Renal cortex interstitium (tissue), 15 donors: ENCODE results near the gene NEO1. TPM values are rescaled to one million over a fixed set of nuclear protein-coding genes. Genes with fewer than 3 reads are reported as not detected.
A peak's percentile ranks its signal among the peaks of the same experiment; 100 is the strongest.

Source experiments
- DNase-seq, 11 donors: peaks; one replicate each; pipeline ENCODE4 v3.0.0-alpha.2; 2013; ENCODE audit warnings: low read depth in 9 of 11, low spot score in 4 of 11; ENCODE audit errors: extremely low read depth in 1 of 11
- long read RNA-seq, 16 experiments: transcript quantifications; one replicate each; lab custom pipeline, GENCODE V29; 2026
- polyA plus RNA-seq, 3 donors: library from polyadenylated mRNA; unstranded; fragments of 120-200 nt; gene quantifications; one replicate each; pipeline ENCODE4 v1.2.1, GENCODE V29; 2013; ENCODE audit not compliant: insufficient read length in 3 of 3

NEO1 gene, protein sequence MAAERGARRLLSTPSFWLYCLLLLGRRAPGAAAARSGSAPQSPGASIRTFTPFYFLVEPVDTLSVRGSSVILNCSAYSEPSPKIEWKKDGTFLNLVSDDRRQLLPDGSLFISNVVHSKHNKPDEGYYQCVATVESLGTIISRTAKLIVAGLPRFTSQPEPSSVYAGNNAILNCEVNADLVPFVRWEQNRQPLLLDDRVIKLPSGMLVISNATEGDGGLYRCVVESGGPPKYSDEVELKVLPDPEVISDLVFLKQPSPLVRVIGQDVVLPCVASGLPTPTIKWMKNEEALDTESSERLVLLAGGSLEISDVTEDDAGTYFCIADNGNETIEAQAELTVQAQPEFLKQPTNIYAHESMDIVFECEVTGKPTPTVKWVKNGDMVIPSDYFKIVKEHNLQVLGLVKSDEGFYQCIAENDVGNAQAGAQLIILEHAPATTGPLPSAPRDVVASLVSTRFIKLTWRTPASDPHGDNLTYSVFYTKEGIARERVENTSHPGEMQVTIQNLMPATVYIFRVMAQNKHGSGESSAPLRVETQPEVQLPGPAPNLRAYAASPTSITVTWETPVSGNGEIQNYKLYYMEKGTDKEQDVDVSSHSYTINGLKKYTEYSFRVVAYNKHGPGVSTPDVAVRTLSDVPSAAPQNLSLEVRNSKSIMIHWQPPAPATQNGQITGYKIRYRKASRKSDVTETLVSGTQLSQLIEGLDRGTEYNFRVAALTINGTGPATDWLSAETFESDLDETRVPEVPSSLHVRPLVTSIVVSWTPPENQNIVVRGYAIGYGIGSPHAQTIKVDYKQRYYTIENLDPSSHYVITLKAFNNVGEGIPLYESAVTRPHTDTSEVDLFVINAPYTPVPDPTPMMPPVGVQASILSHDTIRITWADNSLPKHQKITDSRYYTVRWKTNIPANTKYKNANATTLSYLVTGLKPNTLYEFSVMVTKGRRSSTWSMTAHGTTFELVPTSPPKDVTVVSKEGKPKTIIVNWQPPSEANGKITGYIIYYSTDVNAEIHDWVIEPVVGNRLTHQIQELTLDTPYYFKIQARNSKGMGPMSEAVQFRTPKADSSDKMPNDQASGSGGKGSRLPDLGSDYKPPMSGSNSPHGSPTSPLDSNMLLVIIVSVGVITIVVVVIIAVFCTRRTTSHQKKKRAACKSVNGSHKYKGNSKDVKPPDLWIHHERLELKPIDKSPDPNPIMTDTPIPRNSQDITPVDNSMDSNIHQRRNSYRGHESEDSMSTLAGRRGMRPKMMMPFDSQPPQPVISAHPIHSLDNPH (N-terminal part only)
- polyA plus RNA-seq, result 100 to 1,000 TPM; 128 to 150 (median 142) TPM
- long read RNA-seq, donor 1, partial matches to known transcripts, result 0 of 2 reads
- long read RNA-seq, donor 1, other reads (novel, unspliced or antisense), result 0 of 2 reads
- long read RNA-seq, donor 2, partial matches to known transcripts, result 20 of 22 reads
- long read RNA-seq, donor 2, other reads (novel, unspliced or antisense), result 0 of 22 reads
- long read RNA-seq, donor 3, result 0 reads
- long read RNA-seq, donor 4, partial matches to known transcripts, result 39 of 39 reads
- long read RNA-seq, donor 4, other reads (novel, unspliced or antisense), result 0 of 39 reads
- long read RNA-seq, donor 5, result 0 reads
- long read RNA-seq, donor 6, partial matches to known transcripts, result 22 of 24 reads
- long read RNA-seq, donor 6, other reads (novel, unspliced or antisense), result 0 of 24 reads
- long read RNA-seq, donor 7, partial matches to known transcripts, result 11 of 17 reads
- long read RNA-seq, donor 7, other reads (novel, unspliced or antisense), result 5 of 17 reads
- long read RNA-seq, donor 8, result 0 reads
- long read RNA-seq, donor 9, partial matches to known transcripts, result 22 of 22 reads
- long read RNA-seq, donor 9, other reads (novel, unspliced or antisense), result 0 of 22 reads
- long read RNA-seq, donor 10, partial matches to known transcripts, result 26 of 27 reads
- long read RNA-seq, donor 10, other reads (novel, unspliced or antisense), result 0 of 27 reads
- long read RNA-seq, donor 11, result 0 reads
- long read RNA-seq, donor 12, result 0 reads
- long read RNA-seq, donor 13, result 0 reads
- long read RNA-seq, donor 14, result 0 reads
- long read RNA-seq, donor 15, result 0 reads
- long read RNA-seq, donor 16, full-length matches to known transcripts, result 4 of 70 reads
- long read RNA-seq, donor 16, partial matches to known transcripts, result 66 of 70 reads
- long read RNA-seq, donor 16, other reads (novel, unspliced or antisense), result 0 of 70 reads

DNA sequence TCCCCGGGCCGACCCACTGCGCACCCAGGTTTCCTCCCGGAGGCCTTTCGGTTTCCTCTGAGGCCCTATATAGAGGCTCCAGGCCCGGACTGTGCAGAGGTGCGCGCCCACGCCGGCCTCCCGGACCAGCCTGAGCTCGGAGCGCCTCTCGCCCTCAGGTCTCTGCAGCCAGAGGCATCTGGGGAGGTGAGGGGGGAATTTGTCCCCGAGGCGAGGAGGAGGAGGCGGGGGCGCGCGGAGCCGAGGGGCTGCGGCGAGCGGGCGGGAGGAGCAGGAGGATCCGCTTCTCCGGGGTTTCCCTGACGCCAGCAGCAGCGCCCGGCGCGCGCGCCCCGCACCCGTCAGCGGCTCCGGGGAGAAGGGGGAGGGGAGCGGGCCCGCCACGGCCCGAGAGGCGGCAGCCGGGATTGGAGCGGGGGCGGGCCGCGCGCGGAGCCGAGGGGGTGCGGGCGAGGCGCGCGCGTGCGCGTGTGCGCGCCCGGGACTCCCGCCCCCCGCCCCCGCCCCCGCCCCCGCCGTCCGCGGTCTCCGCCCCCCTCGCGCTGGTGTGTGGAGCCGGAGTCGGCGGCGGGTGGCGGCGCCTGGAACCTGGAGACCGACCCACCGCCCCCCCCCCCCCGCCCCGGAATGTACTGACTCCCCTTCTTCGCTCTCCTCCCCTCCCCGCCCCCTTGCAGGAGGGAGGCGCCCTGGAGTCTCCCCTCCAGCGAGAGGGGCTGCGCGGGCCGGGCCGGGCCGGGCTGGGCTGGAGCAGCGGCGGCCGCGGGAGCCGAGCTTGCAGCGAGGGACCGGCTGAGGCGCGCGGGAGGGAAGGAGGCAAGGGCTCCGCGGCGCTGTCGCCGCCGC is at the start of gene NEO1:
TSS of gene NEO1 (plus strand) at position 657 of the 846 bp plus-strand sequence. CDS start 213 bp downstream, outside the sequence.
- peak; percentile 69 to 92 (median 86) for DNase-seq

DNA sequence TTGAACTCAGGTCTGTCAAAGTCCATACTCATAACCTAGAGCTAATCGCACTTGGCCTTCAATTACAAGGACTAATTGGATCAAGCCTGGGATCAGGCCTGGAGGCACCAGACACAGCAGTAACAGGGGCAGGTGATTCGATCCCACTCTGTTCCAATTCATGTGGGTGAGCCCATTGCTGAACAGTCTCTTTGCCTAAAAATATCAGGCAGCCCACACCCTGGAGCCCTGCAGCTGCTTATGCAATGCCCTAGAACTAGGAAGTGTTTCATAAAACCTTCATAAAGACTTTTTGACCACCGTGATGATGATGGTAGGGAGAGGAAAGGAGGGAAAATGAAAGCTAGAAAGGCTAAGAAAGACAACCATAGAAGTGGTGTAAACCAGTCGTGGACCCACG is 47.8 kb upstream of the NEO1 start:
- no peak for DNase-seq

DNA sequence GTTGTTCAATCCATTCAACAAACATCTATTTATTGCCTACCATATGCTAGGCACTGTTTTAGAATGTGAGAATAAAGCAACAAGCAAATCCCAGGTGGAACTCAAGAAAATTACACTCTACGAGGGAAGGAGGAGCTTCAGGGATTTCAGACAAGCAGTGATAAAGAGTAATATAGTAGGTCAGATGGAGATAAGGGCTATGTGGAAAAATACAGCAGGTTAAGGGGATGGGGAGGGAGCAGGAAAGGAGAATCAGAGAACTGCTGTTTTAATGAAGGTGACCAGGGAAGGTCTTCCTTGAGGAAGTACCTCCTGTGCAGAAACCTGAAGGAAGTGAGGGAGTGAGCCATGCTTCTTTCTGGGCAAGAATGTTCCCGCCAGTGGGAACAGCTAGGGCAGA is 47.2 kb upstream of the NEO1 start:
- no peak for DNase-seq

DNA sequence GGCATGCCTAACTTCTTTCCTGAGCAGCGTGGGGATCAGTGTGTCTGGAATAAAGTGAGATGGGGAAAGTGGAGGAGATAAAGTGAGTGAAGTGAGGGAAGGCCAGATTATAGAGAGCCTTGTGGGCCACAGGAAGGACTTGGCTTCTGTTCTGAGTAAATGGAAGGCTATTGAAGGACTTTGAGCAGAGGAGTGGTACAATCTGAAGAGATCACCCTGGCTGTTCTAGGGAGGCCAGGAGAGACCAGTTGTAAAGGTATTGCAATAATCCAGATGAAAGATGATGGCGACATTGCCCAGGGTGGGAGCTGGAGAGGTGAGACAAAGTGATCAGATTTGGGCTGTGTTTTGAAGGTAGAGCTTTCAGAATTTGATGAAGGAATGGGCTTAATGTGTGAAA is 46.8 kb upstream of the NEO1 start:
- no peak for DNase-seq

DNA sequence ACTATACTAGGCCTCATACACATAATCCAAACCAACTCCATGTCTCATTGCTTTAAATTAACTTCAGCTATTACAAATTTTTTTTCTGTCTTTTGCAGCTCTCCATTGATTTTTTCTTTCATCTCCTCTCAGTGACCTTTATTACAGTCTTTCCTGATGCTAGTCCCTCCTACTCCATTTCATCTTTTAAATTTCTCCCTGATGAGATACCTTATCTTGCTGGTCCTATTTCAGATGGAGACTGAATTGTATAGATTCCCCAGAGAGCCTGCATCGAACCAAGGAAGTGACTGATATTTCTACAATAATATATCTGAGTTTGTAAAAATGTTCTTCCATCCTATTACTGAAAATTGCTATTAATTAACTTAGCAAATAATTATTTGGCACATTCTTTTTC is 45.7 kb upstream of the NEO1 start:
- no peak for DNase-seq

DNA sequence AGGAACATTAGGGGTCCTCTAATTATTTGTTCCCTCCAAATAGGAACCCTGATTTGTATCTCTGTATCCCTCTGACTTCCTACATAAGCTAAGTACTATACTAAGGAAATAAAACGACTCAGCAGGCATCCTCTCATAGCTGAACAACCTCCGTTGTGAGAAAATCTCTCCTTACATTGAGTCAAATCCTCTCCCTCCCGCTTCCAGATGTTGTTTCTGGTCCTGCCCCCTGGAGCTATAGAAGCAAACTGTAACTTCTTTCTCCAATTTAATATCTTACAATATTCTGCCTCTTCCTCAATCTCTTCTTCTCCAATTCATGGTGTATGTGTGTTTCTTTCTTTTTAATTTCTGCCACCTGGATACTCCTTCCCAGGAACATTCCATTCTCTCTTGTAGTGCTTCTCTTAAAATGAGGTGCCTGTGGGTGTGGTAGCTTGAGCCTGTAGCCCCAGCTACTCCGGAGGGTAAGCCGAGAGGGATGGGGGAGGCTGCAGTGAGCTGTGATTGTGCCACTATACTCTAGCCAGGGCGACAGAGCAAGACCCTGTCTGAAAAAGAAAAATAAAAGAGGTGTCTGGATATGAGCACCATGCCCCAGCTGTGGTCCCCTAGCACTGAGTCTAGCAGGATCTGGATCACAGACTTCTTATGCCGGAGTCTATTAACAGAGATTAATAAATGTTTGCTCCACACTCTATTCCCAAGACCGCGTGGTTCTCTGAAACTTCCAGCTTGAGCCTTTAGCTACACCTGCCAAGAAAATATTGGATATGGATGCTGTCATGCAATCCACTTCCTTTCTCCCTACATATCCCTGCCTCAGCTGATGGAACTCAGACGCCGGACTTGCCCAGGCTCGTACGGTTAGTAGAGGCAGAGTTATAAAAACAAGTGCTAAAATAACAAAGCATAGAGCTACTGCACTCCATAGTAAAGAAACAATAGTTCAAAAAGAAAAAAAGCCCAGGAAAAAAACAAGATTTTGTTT is 42.9 kb upstream of the NEO1 start:
- no peak for DNase-seq

DNA sequence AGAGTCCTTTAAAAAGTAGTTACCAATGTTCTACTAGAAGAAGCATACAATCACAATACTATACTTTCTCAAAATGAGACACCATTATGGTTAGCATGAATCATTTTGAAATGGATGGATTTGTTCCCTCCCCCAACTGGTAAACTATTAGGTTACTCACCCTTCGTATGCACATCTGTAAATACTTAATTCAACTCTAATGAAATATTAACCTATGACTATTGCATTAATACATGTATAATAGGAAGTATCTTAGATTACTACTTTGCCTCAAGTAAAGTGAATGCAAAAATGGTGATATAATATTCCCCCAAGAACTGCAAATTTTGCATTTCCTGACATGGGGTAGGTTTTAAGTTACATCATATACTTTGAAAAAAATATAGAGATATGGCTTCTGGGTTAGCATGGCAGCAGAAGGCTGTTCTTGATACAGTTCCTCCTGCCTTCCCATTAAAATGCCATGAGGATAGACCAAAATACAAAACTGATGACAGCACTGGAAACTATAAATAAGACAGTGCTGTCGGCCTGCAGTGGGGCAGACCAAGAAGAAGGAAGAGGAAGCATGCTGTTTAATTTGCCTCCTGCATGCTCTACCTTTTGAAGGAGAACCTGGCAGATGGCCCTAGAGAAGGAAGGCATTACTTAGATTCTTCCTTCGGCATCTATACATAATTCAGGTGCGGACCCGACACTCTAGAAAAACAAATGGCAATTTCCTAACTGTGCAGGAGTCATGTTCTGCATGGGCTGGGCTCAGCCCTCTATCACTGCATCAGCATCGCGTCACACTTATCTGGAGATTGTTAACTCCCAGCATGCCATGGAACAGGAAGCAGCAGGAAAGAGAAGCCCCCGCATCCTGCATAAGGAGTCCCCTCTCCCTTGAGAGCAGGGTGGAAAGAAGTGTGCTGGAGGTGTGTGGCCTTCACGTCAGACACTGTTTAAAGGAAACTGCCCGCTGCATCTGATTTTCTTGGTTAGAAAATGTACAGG is 41.8 kb upstream of the NEO1 start:
- no peak for DNase-seq

DNA sequence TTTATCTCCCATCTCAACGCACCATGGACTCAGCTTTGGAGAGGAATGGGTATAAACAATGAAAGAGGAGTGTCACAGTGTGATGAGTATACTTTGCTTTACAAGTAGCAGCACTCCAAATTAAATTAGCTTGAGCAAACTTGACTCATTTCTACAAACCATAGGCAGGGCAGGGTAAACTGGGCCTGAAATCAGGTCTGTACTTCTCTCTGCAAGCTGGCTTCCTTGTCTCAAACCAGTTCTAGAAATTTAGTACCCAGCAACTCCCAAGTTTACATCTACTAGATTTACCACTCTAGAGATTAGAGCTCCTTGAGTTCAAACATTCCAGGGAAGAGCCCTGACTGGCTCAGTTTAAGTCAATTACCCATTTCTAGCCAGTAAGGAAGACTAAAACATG is 37.4 kb upstream of the NEO1 start:
- no peak for DNase-seq

DNA sequence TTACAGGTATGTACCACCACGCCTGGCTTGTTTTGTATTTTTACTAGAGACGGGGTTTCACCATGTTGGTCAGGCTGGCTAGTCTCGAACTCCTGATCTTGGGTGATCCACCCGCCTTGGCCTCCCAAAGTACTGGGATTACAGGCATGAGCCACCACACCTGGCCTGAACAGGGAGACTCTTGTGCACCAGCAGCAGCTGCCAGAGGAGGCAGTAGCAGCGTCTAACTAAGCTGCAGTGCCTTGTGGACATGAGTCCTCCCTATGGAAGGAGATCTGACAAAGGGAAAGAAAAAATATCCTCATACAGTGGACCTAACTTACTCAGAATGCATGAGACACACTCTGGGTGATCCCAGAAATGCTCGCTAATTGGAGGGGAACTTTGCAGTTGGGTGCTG is 36.8 kb upstream of the NEO1 start:
- DNase-seq, result no peak

DNA sequence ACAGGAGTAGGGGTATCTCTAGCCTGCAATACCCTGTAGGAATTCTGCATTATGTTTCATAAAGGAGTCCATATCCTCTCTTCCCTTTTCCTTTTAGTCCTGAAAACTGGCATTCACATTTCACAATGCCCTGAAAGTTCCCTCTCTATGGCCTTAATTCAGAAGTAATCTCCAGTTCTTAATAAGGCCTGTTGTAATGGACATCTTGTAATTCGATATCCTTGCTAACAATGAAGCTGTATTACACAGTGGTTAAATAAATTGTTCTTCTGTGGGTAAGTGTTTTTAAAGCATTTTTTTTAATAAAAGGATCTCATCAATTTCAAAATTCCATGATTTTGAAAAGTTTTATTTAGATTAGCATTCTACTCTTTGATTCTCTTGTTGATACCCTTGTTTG is 34.3 kb upstream of the NEO1 start:
- no peak for DNase-seq

DNA sequence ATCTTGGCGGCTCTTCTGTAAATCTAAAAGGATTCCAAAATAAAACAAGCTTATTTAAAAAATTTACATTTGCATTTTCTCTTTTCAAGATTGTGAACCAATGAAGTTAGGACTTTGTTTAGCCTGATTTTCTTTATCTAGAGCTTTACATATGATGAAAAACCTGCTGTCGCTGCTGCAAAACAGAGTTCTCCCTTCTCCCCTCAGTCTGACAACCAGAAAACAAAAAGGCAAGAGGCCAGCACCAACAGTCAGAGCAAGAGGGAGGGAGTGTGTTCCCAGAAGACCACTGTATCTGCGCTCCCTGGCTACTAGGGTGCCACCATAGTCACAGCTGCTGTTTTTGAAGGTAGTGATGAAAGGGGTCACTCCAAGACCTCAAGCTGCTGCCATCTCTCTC is 33.1 kb upstream of the NEO1 start:
- DNase-seq, result no peak

DNA sequence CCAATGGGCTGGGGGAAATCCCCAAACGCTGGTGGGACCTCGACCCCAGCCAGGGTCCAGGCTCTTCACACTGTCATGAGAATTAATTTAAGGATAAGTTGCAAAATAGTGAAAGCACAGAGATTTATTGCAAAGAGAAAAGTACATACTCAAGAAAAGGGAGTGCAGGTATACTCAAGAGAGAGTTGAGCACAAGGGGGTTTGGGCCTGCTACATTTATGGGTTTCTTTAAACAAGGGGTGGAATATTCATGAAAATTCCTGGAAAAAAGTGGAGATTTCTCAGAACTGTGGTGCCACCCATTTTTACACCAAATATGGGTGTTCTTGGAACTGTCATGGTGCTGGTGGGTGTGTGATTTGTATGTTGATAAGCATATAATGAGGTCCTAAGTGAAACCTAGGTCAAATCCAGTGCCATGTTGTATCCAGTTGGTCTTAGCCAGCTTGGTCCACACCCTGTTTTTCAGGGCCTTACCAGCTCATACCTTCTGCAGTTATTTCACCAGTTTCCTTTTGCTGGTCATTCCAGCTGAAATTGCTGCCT is 32.6 kb upstream of the NEO1 start:
- DNase-seq, result no peak

DNA sequence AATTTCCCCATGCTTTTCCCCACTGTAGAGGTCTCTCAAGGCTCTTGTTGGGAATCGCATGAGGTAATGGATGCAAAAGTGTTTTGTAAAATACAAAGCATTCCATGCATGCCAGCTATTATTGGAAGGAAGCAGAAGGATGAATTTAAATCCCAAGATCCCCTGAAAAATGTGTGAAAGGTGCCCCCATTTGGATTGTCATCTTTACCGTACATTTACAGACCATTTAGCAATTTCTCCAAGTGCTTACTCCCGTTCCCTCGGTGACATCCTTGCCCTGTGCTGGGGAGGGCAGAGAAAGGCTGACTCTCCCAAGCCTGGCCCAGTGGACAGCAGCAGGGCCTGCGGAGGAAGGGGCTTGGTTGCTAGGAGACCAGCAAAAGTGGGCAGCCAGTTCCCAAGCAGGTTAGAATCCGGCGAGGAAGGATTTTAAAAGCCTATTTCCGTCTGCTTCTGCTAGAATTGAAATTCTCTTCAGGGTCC is 31.1 kb upstream of the NEO1 start:
- DNase-seq, result peak in 2 of 11 donors; percentile 5 to 34

DNA sequence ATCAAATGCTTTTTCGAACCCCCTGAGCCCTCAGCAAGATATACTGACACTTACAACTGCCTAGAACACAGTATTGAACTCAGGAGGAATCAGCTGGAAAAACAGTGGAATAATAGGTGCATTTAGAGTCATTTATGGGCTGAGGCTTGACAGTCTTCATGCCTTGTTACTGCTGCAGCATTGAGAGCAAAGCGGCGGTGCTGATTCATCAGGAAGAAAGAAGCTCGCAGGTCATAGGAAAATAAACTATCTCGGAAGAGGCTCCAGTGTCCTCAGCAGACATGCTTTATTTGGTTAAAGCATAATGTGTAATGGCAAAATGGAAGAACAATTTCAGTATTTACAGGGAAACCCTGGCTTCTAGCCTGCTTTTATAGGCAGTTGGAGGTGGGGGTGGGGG is 30.1 kb upstream of the NEO1 start:
- no peak for DNase-seq
